ENCODE results near the gene KCNMB1.

- TF ChIP-seq FOXM1 (IDR thresholded peaks at IDR 0.05; ENCODE audit: borderline replicate concordance) (no peak), BHLHE40 (IDR thresholded peaks at IDR 0.05; ENCODE audit: borderline replicate concordance) (no peak), ARNT (IDR thresholded peaks at IDR 0.05) (no peak), ELF4 (IDR thresholded peaks at IDR 0.05) (no peak), FOXA1 (IDR thresholded peaks at IDR 0.05) (no peak)
Observed at GRCh38 chr5:170341545-170341944, 47.6 kb downstream of the KCNMB1 start.

Measured in HEK293T (cell line).